ENCODE measurements around the gene CHD3.

CHD3 gene

DNA sequence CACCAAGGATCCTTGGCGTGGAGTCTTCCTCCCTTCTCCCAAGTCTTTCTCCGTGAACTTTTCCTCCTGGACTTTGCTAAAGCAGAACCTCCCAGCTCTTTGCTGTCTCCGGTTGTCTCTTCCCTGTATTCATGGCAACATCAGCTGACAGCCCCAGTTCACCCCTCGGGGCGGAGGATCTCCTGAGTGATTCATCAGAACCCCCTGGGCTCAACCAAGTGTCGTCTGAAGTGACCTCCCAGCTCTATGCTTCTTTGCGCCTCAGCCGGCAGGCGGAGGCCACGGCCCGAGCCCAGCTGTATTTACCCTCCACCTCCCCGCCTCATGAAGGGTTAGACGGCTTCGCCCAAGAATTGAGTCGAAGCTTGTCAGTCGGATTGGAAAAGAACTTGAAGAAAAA is 44.4 kb downstream of the CHD3 start:
- H3K18ac ChIP-seq (ENCODE audit: low read length) = no peak overlapping the region
- H2BK15ac ChIP-seq (replicated peaks; ENCODE audit: low read depth) = no peak overlapping the region
- peak overlapping the region; percentile 98 for H3K9ac ChIP-seq (ENCODE audit: low read length)
- WGBS (ENCODE audit: extremely low coverage, insufficient coverage, low lambda C conversion rate) = no CpG with 5 or more reads among the region's 16 CpGs
- H4K5ac ChIP-seq (ENCODE audit: low read length) = no peak overlapping the region
- H2AK5ac ChIP-seq (ENCODE audit: low read length) = no peak overlapping the region
- peaks cover 8% of the 10 kb centered on the region for H3K27me3 ChIP-seq (ENCODE audit: insufficient read depth, low read length, poor library complexity)
- peak overlapping the region; percentile 94 for H3K4me3 ChIP-seq (ENCODE audit: low read length)
- H3K79me2 ChIP-seq (ENCODE audit: control insufficient read depth, insufficient read depth, low read length) = peaks cover 2% of the 10 kb centered on the region
- peaks cover 9% of the 10 kb centered on the region for H3K79me1 ChIP-seq (ENCODE audit: low read length)
- no peak overlapping the region for H3K4ac ChIP-seq (ENCODE audit: low read depth, low read length)
- H2BK5ac ChIP-seq (ENCODE audit: low read length) = no peak overlapping the region
- H3K4me1 ChIP-seq (ENCODE audit: control insufficient read depth, low read depth, low read length) = peaks cover 5% of the 10 kb centered on the region
- H3K27ac ChIP-seq (ENCODE audit: low read depth, low read length) = no peak overlapping the region
- H2BK120ac ChIP-seq (ENCODE audit: low read depth, low read length) = no peak overlapping the region
- DNase-seq = peak; percentile 82
- H3K4me2 ChIP-seq (ENCODE audit: low read length) = peak overlapping the region; percentile 96
- H4K8ac ChIP-seq (ENCODE audit: low read depth, low read length) = no peak overlapping the region
- peaks cover 2% of the 10 kb centered on the region for H3K36me3 ChIP-seq (ENCODE audit: control insufficient read depth, insufficient read depth, low read length)
- H3K56ac ChIP-seq (ENCODE audit: low read length) = peak overlapping the region; percentile 100
- H3K23ac ChIP-seq (ENCODE audit: low read length) = no peak overlapping the region

DNA sequence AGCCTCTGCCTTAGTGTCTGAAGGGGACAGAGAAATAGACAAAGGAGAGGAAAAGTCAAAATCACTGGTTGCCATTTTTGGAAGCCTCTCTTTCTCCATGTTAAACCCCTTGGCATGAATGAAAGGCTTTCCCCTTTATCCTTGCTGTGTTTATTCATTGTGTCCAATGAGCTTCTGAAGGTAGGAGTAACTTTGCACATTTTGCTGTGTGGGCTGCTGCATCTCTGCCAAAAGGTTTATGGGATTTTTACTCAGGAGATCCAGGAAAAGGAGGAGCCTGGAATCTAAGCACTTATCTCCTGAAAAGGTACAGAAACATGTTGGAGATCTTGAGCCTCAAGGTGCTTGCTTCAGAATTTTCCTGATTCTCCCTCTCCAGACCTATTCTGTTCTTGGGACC is 47.3 kb downstream of the CHD3 start:
- H3K79me2 ChIP-seq (ENCODE audit: control insufficient read depth, insufficient read depth, low read length) = peaks cover 2% of the 10 kb centered on the region
- no peak overlapping the region for H3K4me3 ChIP-seq (ENCODE audit: low read length)
- H2BK120ac ChIP-seq (ENCODE audit: low read depth, low read length) = no peak overlapping the region
- no peak overlapping the region for H3K4me2 ChIP-seq (ENCODE audit: low read length)
- H3K18ac ChIP-seq (ENCODE audit: low read length) = no peak overlapping the region
- peaks cover 7% of the 10 kb centered on the region for H3K36me3 ChIP-seq (ENCODE audit: control insufficient read depth, insufficient read depth, low read length)
- H3K9ac ChIP-seq (ENCODE audit: low read length) = no peak overlapping the region
- no peak overlapping the region for H3K4ac ChIP-seq (ENCODE audit: low read depth, low read length)
- H2BK15ac ChIP-seq (replicated peaks; ENCODE audit: low read depth) = no peak overlapping the region
- no peak overlapping the region for H3K56ac ChIP-seq (ENCODE audit: low read length)
- peaks cover 5% of the 10 kb centered on the region for H3K4me1 ChIP-seq (ENCODE audit: control insufficient read depth, low read depth, low read length)
- DNase-seq = no peak
- no peak overlapping the region for H3K27ac ChIP-seq (ENCODE audit: low read depth, low read length)
- no peak overlapping the region for H3K23ac ChIP-seq (ENCODE audit: low read length)
- H3K79me1 ChIP-seq (ENCODE audit: low read length) = peaks cover 9% of the 10 kb centered on the region
- no peak overlapping the region for H4K8ac ChIP-seq (ENCODE audit: low read depth, low read length)
- no peak overlapping the region for H2BK5ac ChIP-seq (ENCODE audit: low read length)
- H2AK5ac ChIP-seq (ENCODE audit: low read length) = no peak overlapping the region
- H3K27me3 ChIP-seq (ENCODE audit: insufficient read depth, low read length, poor library complexity) = no peaks in the 10 kb centered on the region
- H4K5ac ChIP-seq (ENCODE audit: low read length) = no peak overlapping the region

DNA sequence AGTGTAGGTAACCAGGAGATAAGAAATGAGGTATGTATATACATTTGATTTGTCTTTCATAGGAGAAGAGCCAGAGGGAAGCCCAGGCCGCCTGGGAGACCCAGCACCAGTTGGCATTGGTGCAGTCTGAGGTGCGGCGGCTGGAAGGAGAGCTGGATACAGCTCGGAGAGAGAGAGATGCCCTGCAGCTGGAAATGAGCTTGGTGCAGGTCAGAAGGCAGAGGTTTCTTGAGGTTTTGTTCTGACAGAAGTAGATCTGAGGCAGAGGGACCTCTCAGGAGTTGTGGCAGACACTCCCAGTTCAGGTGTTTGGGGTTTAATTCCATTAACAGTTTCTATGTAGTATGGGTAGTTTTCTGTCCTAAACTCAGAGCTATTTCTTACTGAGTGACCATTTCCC is 51.4 kb downstream of the CHD3 start:
- H2BK120ac ChIP-seq (ENCODE audit: low read depth, low read length) = no peak overlapping the region
- no peaks in the 10 kb centered on the region for H3K27me3 ChIP-seq (ENCODE audit: insufficient read depth, low read length, poor library complexity)
- peaks cover 16% of the 10 kb centered on the region for H3K36me3 ChIP-seq (ENCODE audit: control insufficient read depth, insufficient read depth, low read length)
- no peak overlapping the region for H4K8ac ChIP-seq (ENCODE audit: low read depth, low read length)
- H4K5ac ChIP-seq (ENCODE audit: low read length) = no peak overlapping the region
- WGBS (ENCODE audit: extremely low coverage, insufficient coverage, low lambda C conversion rate) = no CpG with 5 or more reads among the region's 4 CpGs
- no peak overlapping the region for H3K4me3 ChIP-seq (ENCODE audit: low read length)
- H3K4ac ChIP-seq (ENCODE audit: low read depth, low read length) = no peak overlapping the region
- no peak overlapping the region for H3K23ac ChIP-seq (ENCODE audit: low read length)
- no peak for DNase-seq
- no peak overlapping the region for H3K27ac ChIP-seq (ENCODE audit: low read depth, low read length)
- H3K9ac ChIP-seq (ENCODE audit: low read length) = no peak overlapping the region
- no peaks in the 10 kb centered on the region for H3K4me1 ChIP-seq (ENCODE audit: control insufficient read depth, low read depth, low read length)
- no peak overlapping the region for H2AK5ac ChIP-seq (ENCODE audit: low read length)
- no peaks in the 10 kb centered on the region for H3K79me2 ChIP-seq (ENCODE audit: control insufficient read depth, insufficient read depth, low read length)
- no peaks in the 10 kb centered on the region for H3K79me1 ChIP-seq (ENCODE audit: low read length)
- no peak overlapping the region for H2BK5ac ChIP-seq (ENCODE audit: low read length)
- H3K18ac ChIP-seq (ENCODE audit: low read length) = no peak overlapping the region
- H3K56ac ChIP-seq (ENCODE audit: low read length) = no peak overlapping the region
- H3K4me2 ChIP-seq (ENCODE audit: low read length) = no peak overlapping the region
- no peak overlapping the region for H2BK15ac ChIP-seq (replicated peaks; ENCODE audit: low read depth)

DNA sequence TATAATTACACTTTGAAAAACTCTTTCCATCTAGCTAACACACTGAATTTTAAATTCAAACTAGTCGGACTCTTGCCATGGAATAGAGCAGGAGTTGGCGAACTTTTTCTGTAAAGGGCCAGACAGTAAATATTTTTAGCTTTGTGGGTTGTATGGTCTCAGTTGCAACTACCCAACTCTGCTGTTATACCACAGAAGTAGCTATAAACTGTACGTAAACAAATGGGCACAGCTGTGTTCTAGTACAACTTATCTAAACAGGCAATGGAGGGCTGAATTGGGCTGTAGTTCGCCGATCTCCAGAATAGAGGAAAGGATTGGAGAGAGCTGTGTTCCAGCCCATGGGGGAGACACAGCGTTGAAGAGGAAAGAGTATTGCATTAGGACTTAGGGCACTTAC is 52.2 kb downstream of the CHD3 start:
- DNase-seq = no peak
- no CpG with 5 or more reads among the region's 6 CpGs for WGBS (ENCODE audit: extremely low coverage, insufficient coverage, low lambda C conversion rate)
- Histone ChIP-seq H3K9ac (ENCODE audit: low read length) (no peak overlapping the region), H2BK15ac (replicated peaks; ENCODE audit: low read depth) (no peak overlapping the region), H3K4ac (ENCODE audit: low read depth, low read length) (no peak overlapping the region), H3K4me3 (ENCODE audit: low read length) (no peak overlapping the region), H3K23ac (ENCODE audit: low read length) (no peak overlapping the region), H3K79me2 (ENCODE audit: control insufficient read depth, insufficient read depth, low read length) (no peaks in the 10 kb centered on the region), H3K27me3 (ENCODE audit: insufficient read depth, low read length, poor library complexity) (no peaks in the 10 kb centered on the region), H3K56ac (ENCODE audit: low read length) (no peak overlapping the region), H3K4me2 (ENCODE audit: low read length) (no peak overlapping the region), H2BK120ac (ENCODE audit: low read depth, low read length) (no peak overlapping the region), H4K5ac (ENCODE audit: low read length) (no peak overlapping the region), H3K36me3 (ENCODE audit: control insufficient read depth, insufficient read depth, low read length) (peaks cover 16% of the 10 kb centered on the region), H4K8ac (ENCODE audit: low read depth, low read length) (no peak overlapping the region), H3K79me1 (ENCODE audit: low read length) (no peaks in the 10 kb centered on the region), H3K27ac (ENCODE audit: low read depth, low read length) (no peak overlapping the region), H2AK5ac (ENCODE audit: low read length) (no peak overlapping the region), H3K4me1 (ENCODE audit: control insufficient read depth, low read depth, low read length) (no peaks in the 10 kb centered on the region), H2BK5ac (ENCODE audit: low read length) (no peak overlapping the region), H3K18ac (ENCODE audit: low read length) (no peak overlapping the region)

DNA sequence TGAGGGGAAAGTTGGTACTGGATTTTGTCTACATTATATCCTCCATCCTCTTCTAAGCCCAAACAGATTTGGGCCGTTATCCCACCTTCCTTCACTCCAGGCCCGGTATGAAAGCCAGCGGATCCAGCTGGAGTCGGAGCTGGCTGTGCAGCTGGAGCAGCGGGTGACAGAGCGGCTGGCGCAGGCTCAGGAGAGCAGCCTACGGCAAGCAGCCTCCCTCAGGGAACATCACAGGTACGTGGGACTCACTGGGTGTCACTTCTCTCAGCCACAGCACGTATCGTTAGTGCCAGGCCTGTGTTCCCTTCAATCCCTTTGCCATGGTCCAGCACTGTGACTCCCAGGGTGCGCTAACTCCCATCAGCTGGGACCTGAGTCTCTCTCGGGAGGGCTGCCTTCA is 54.7 kb downstream of the CHD3 start:
- Histone ChIP-seq H4K8ac (ENCODE audit: low read depth, low read length) (no peak overlapping the region), H3K4me3 (ENCODE audit: low read length) (no peak overlapping the region), H3K4me1 (ENCODE audit: control insufficient read depth, low read depth, low read length) (no peaks in the 10 kb centered on the region), H3K23ac (ENCODE audit: low read length) (no peak overlapping the region), H3K4ac (ENCODE audit: low read depth, low read length) (no peak overlapping the region), H3K4me2 (ENCODE audit: low read length) (no peak overlapping the region), H3K56ac (ENCODE audit: low read length) (no peak overlapping the region), H4K5ac (ENCODE audit: low read length) (no peak overlapping the region), H3K27ac (ENCODE audit: low read depth, low read length) (no peak overlapping the region), H3K79me2 (ENCODE audit: control insufficient read depth, insufficient read depth, low read length) (no peaks in the 10 kb centered on the region), H2AK5ac (ENCODE audit: low read length) (no peak overlapping the region), H2BK15ac (replicated peaks; ENCODE audit: low read depth) (no peak overlapping the region), H3K79me1 (ENCODE audit: low read length) (no peaks in the 10 kb centered on the region), H2BK5ac (ENCODE audit: low read length) (no peak overlapping the region), H3K36me3 (ENCODE audit: control insufficient read depth, insufficient read depth, low read length) (peaks cover 24% of the 10 kb centered on the region), H3K27me3 (ENCODE audit: insufficient read depth, low read length, poor library complexity) (no peaks in the 10 kb centered on the region), H2BK120ac (ENCODE audit: low read depth, low read length) (no peak overlapping the region), H3K18ac (ENCODE audit: low read length) (no peak overlapping the region), H3K9ac (ENCODE audit: low read length) (no peak overlapping the region)
- no peak for DNase-seq
- no CpG with 5 or more reads among the region's 13 CpGs for WGBS (ENCODE audit: extremely low coverage, insufficient coverage, low lambda C conversion rate)

DNA sequence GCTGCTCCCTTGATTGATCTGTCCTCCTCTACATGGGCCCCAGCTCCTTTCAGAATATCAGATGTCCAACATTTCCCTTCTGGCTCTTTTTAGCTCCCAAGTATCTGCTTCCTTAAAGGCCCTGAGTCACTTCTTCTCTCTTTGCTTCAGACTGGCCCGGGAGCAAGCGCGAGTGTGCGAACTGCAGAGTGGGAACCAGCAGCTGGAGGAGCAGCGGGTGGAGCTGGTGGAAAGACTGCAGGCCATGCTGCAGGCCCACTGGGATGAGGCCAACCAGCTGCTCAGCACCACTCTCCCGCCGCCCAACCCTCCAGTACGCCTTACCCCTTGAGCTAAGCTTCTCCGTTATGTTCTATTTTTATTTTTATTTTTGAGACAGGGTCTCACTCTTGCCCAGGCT is 55.7 kb downstream of the CHD3 start:
- H4K8ac ChIP-seq (ENCODE audit: low read depth, low read length) = no peak overlapping the region
- H2BK15ac ChIP-seq (replicated peaks; ENCODE audit: low read depth) = no peak overlapping the region
- no peak overlapping the region for H4K5ac ChIP-seq (ENCODE audit: low read length)
- no peak overlapping the region for H2BK120ac ChIP-seq (ENCODE audit: low read depth, low read length)
- no peak overlapping the region for H2AK5ac ChIP-seq (ENCODE audit: low read length)
- H2BK5ac ChIP-seq (ENCODE audit: low read length) = no peak overlapping the region
- no peak overlapping the region for H3K4me3 ChIP-seq (ENCODE audit: low read length)
- no peaks in the 10 kb centered on the region for H3K4me1 ChIP-seq (ENCODE audit: control insufficient read depth, low read depth, low read length)
- no peak overlapping the region for H3K4ac ChIP-seq (ENCODE audit: low read depth, low read length)
- no peak overlapping the region for H3K56ac ChIP-seq (ENCODE audit: low read length)
- DNase-seq = no peak
- peaks cover 28% of the 10 kb centered on the region for H3K36me3 ChIP-seq (ENCODE audit: control insufficient read depth, insufficient read depth, low read length)
- no peaks in the 10 kb centered on the region for H3K27me3 ChIP-seq (ENCODE audit: insufficient read depth, low read length, poor library complexity)
- no CpG with 5 or more reads among the region's 9 CpGs for WGBS (ENCODE audit: extremely low coverage, insufficient coverage, low lambda C conversion rate)
- H3K9ac ChIP-seq (ENCODE audit: low read length) = no peak overlapping the region
- no peak overlapping the region for H3K18ac ChIP-seq (ENCODE audit: low read length)
- no peaks in the 10 kb centered on the region for H3K79me2 ChIP-seq (ENCODE audit: control insufficient read depth, insufficient read depth, low read length)
- H3K4me2 ChIP-seq (ENCODE audit: low read length) = no peak overlapping the region
- no peak overlapping the region for H3K27ac ChIP-seq (ENCODE audit: low read depth, low read length)
- no peaks in the 10 kb centered on the region for H3K79me1 ChIP-seq (ENCODE audit: low read length)
- no peak overlapping the region for H3K23ac ChIP-seq (ENCODE audit: low read length)
